Transverse colon (tissue), 4 donors: ENCODE results near the gene UNC5B.

Source experiments
- EP300 ChIP-seq: sonication (generic); formaldehyde crosslinking; IDR thresholded peaks from one replicate; pipeline ENCODE4 v1.6.1; 2017; ENCODE audit warnings: antibody characterized with exemption, low read depth
- POLR2A ChIP-seq: fragments of 450-650 bp; IDR thresholded peaks from one replicate; pipeline ENCODE4 v1.6.1; 2016; ENCODE audit warnings: antibody characterized with exemption, mild to moderate bottlenecking, moderate library complexity
- POLR2AphosphoS5 ChIP-seq, 3 donors: sonication (generic); formaldehyde crosslinking; IDR thresholded peaks; one replicate each; pipeline ENCODE4 v1.6.1; 2016; ENCODE audit warnings: antibody characterized with exemption in 3 of 3
- TF ChIP-seq, protein P1 (sequence below), 5 experiments: fragments of 200-600 bp in 3 of 5; fragments of 450-650 bp in 2 of 5; sonication (generic) in 3 of 5; IDR thresholded peaks; 1 replicate in 2 of 5; 2 replicates in 3 of 5; pipeline ENCODE4 v1.5.1; 2016 to 2017; ENCODE audit warnings: antibody characterized with exemption in 5 of 5, inconsistent platforms in 3 of 5, mild to moderate bottlenecking in 2 of 5, moderate library complexity in 1 of 5

DNA sequence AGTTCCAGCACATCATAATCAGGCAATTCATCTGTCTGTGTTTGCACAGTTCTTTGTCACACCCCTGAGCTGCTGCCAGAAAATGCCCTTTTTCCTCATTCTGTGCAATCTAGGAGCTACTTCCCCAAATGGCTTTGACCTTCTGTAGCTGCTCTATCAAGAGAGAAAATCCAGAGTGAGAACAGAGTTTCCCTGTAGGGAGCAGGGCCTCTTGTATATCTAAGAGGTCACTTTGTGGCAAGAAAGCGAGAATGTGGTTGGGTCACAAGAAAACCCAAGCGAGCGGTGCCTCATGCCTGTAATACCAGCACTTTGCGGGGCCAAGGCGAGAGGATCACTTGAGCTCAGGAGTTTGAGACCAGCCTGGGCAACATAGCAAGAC is 131.0 kb downstream of the UNC5B start:
- TF ChIP-seq, protein P1, sequence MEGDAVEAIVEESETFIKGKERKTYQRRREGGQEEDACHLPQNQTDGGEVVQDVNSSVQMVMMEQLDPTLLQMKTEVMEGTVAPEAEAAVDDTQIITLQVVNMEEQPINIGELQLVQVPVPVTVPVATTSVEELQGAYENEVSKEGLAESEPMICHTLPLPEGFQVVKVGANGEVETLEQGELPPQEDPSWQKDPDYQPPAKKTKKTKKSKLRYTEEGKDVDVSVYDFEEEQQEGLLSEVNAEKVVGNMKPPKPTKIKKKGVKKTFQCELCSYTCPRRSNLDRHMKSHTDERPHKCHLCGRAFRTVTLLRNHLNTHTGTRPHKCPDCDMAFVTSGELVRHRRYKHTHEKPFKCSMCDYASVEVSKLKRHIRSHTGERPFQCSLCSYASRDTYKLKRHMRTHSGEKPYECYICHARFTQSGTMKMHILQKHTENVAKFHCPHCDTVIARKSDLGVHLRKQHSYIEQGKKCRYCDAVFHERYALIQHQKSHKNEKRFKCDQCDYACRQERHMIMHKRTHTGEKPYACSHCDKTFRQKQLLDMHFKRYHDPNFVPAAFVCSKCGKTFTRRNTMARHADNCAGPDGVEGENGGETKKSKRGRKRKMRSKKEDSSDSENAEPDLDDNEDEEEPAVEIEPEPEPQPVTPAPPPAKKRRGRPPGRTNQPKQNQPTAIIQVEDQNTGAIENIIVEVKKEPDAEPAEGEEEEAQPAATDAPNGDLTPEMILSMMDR (IDR thresholded peaks at IDR 0.05) = no peak
- TF ChIP-seq EP300 (no peak), POLR2A (no peak), POLR2AphosphoS5 (IDR thresholded peaks at IDR 0.05) (peak in 2 of 3 donors; percentile 32 to 52)
